SK-N-SH (cell line): ENCODE measurements around the gene MAN2B1. TPM values are rescaled to one million over a fixed set of nuclear protein-coding genes. Genes with fewer than 3 reads are reported as not detected.

Source experiments
- CTCF ChIA-PET: fragments of 300-600, 350-600 bp; formaldehyde crosslinking; extraction: SDS; loops from one replicate; lab custom pipeline; 2021; lab: Yijun Ruan, JAX
- POLR2A ChIA-PET: fragments of 350-600 bp; sonication (Branson Sonifier 250); formaldehyde crosslinking; extraction: SDS; loops from one replicate; lab custom pipeline; 2020; ENCODE audit warnings: antibody characterized with exemption, inconsistent platforms; lab: Yijun Ruan, JAX
- DNase-seq: peaks from one replicate; pipeline ENCODE4 v3.0.0; 2012
- H2AFZ ChIP-seq: fragments of 200-600 bp; sonication (generic); 2 replicates; pipeline ENCODE4 v1.8.1; 2016; ENCODE audit warnings: antibody characterized with exemption, mild to moderate bottlenecking, low read depth
- H3F3A ChIP-seq: fragments of 200-600 bp; sonication (generic); replicated peaks from 2 replicates; pipeline ENCODE3; 2016; ENCODE audit warnings: antibody characterized with exemption, mild to moderate bottlenecking; ENCODE audit not compliant: insufficient read depth
- H3K27ac ChIP-seq, 2 experiments: fragments of 200-500 bp in 1 of 2; fragments of 200-600 bp in 1 of 2; sonication (Bioruptor generic) in 1 of 2; sonication (generic), shearing (Covaris generic) in 1 of 2; 2 replicates each; pipeline versions ENCODE4 v1.5.1 to v1.6.1; 2014 to 2016; ENCODE audit warnings: low read depth in 2 of 2, inconsistent platforms in 1 of 2, low read length in 1 of 2, mild to moderate bottlenecking in 1 of 2, mixed read lengths in 1 of 2
- H3K27me3 ChIP-seq: fragments of 200-600 bp; sonication (generic), shearing (Covaris generic); 2 replicates; pipeline ENCODE4 v1.6.1; 2016; ENCODE audit warnings: mixed run types; ENCODE audit not compliant: insufficient read depth
- H3K36me3 ChIP-seq, 2 experiments: fragments of 200-500 bp in 1 of 2; fragments of 200-600 bp in 1 of 2; sonication (Bioruptor generic) in 1 of 2; sonication (generic) in 1 of 2; replicated peaks in 1 of 2; 2 replicates each; pipeline versions ENCODE3 to v1.5.1; 2014 to 2016; ENCODE audit warnings: low read length in 1 of 2, mild to moderate bottlenecking in 1 of 2; ENCODE audit not compliant: insufficient read depth in 2 of 2, control insufficient read depth in 1 of 2
- H3K4me1 ChIP-seq, 2 experiments: fragments of 200-500 bp in 1 of 2; fragments of 200-600 bp in 1 of 2; sonication (Bioruptor generic) in 1 of 2; sonication (generic), shearing (Covaris generic) in 1 of 2; 2 replicates each; pipeline versions ENCODE4 v1.5.1 to v1.6.1; 2014 to 2016; ENCODE audit warnings: low read depth in 1 of 2, low read length in 1 of 2, mixed run types in 1 of 2; ENCODE audit not compliant: insufficient read depth in 2 of 2, control insufficient read depth in 1 of 2
- H3K4me2 ChIP-seq: fragments of 200-600 bp; sonication (generic), shearing (Covaris generic); 2 replicates; pipeline ENCODE4 v1.6.1; 2017; ENCODE audit warnings: mixed run types
- H3K4me3 ChIP-seq, 2 experiments: fragments of 200-500 bp in 1 of 2; fragments of 200-600 bp in 1 of 2; sonication (Bioruptor generic) in 1 of 2; sonication (generic), shearing (Covaris generic) in 1 of 2; 2 replicates each; pipeline versions ENCODE4 v1.5.1 to v1.8.1; 2014 to 2016; ENCODE audit warnings: low read depth in 2 of 2, inconsistent platforms in 1 of 2, low read length in 1 of 2, mild to moderate bottlenecking in 1 of 2, mixed read lengths in 1 of 2, moderate library complexity in 1 of 2
- H3K79me2 ChIP-seq: fragments of 200-600 bp; sonication (generic); 2 replicates; pipeline ENCODE4 v1.8.1; 2017; ENCODE audit warnings: mild to moderate bottlenecking; ENCODE audit not compliant: insufficient read depth
- H3K9ac ChIP-seq: fragments of 200-600 bp; sonication (generic); 2 replicates; pipeline ENCODE4 v1.6.1; 2017; ENCODE audit warnings: mixed run types
- H3K9me2 ChIP-seq: fragments of 200-600 bp; sonication (generic); 2 replicates; pipeline ENCODE4 v1.6.1; 2017; ENCODE audit warnings: mixed run types
- H3K9me3 ChIP-seq: fragments of 200-600 bp; sonication (generic); 2 replicates; pipeline ENCODE4 v1.6.1; 2017; ENCODE audit warnings: mixed run types, mild to moderate bottlenecking, moderate library complexity
- H4K20me1 ChIP-seq: fragments of 200-600 bp; sonication (generic); 2 replicates; pipeline ENCODE4 v1.6.1; 2017; ENCODE audit warnings: mild to moderate bottlenecking, mixed run types; ENCODE audit not compliant: insufficient read depth
- EZH2phosphoT487 ChIP-seq: fragments of 200-600 bp; sonication (generic); IDR thresholded peaks from 2 replicates; pipeline ENCODE4 v1.6.1; 2017; ENCODE audit warnings: low read depth, mixed run types, mild to moderate bottlenecking, antibody characterized with exemption, moderate library complexity, borderline replicate concordance
- FOSL2 ChIP-seq: IDR thresholded peaks from 2 replicates; pipeline ENCODE4 v1.4.0; 2012; ENCODE audit warnings: low read depth, mild to moderate bottlenecking, moderate library complexity, borderline replicate concordance
- FOXM1 ChIP-seq: IDR thresholded peaks from 2 replicates; pipeline ENCODE4 v1.4.0; 2012; ENCODE audit warnings: low read depth, mild to moderate bottlenecking
- SIN3A ChIP-seq: IDR thresholded peaks from 2 replicates; pipeline ENCODE4 v1.6.1; 2012; ENCODE audit warnings: low read depth, mild to moderate bottlenecking, low read length, moderate library complexity, borderline replicate concordance
- SMC3 ChIP-seq: IDR thresholded peaks from 2 replicates; pipeline ENCODE4 v1.6.1; 2012; ENCODE audit warnings: low read depth, low read length, improper control_type of control experiment
- YY1 ChIP-seq: IDR thresholded peaks from 2 replicates; pipeline ENCODE4 v1.4.0; 2012; ENCODE audit warnings: low read depth, mild to moderate bottlenecking
- WGBS: methylation state at CpG from one replicate; pipeline ENCODE4 v1.1.6; 2017; ENCODE audit warnings: low lambda C conversion rate; 5-methylcytosine and 5-hydroxymethylcytosine counted together
- polyA plus RNA-seq, 3 experiments: library from polyadenylated mRNA; depleted of rRNA; stranded (reverse); fragments of >200 nt; gene quantifications; 2 replicates each; pipeline ENCODE4 v1.2.3, GENCODE V29; 2012
- TF ChIP-seq, protein P1 (sequence below): IDR thresholded peaks from 2 replicates; pipeline ENCODE4; 2012
- TF ChIP-seq, protein P2 (sequence below): IDR thresholded peaks from 2 replicates; pipeline ENCODE4 v1.4.0; 2012; ENCODE audit warnings: low read depth

Gene MAN2B1
- polyA plus RNA-seq, 1 of the 3 experiments (the other 2 are of a cell fraction), result 47.0 TPM

GRCh38 chr19:12695997-12696365, 29.4 kb upstream of the MAN2B1 start:
- no peaks in the 10 kb centered on the region; the same call in 1 of the 2 replicates for H3K79me2 ChIP-seq
- peak; percentile 59 for DNase-seq
- H3K4me2 ChIP-seq, result peak overlapping the region; percentile 81
- no peaks in the 10 kb centered on the region for H3K27me3 ChIP-seq
- peak overlapping the region; percentile 68 for H3K9ac ChIP-seq
- H2AFZ ChIP-seq, result peak overlapping the region; percentile 89
- no peaks in the 10 kb centered on the region for H3K9me2 ChIP-seq
- H3K36me3 ChIP-seq, result peaks cover 15 to 17% of the 10 kb centered on the region in 2 experiments
- H3K4me1 ChIP-seq, result peaks cover 0 to 16% of the 10 kb centered on the region in 2 experiments; a peak in 2 of 4 replicates
- H3F3A ChIP-seq, result peaks cover 33% of the 10 kb centered on the region
- H4K20me1 ChIP-seq, result no peaks in the 10 kb centered on the region
- peak overlapping the region; percentile 81 to 89 for H3K4me3 ChIP-seq
- TF ChIP-seq SMC3 (no peak), YY1 (no peak)
- TF ChIP-seq, protein P1, sequence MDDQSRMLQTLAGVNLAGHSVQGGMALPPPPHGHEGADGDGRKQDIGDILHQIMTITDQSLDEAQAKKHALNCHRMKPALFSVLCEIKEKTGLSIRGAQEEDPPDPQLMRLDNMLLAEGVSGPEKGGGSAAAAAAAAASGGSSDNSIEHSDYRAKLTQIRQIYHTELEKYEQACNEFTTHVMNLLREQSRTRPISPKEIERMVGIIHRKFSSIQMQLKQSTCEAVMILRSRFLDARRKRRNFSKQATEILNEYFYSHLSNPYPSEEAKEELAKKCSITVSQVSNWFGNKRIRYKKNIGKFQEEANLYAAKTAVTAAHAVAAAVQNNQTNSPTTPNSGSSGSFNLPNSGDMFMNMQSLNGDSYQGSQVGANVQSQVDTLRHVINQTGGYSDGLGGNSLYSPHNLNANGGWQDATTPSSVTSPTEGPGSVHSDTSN, result no peak
- TF ChIP-seq, protein P2, sequence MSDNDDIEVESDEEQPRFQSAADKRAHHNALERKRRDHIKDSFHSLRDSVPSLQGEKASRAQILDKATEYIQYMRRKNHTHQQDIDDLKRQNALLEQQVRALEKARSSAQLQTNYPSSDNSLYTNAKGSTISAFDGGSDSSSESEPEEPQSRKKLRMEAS, result no peak
- peak overlapping the region in 1 of 2 experiments; percentile 83; a peak in 2 of 4 replicates for H3K27ac ChIP-seq
- ChIA-PET POLR2A (interaction anchor here (0.6 to 1.9 kb wide), 8 partner anchors 10 to 117 kb away, joined by 3 to 5 read pairs (median 4); partner anchors contain the start of genes DHPS, MAN2B1 and WDR83), CTCF (interaction anchor here (0.9 to 2.9 kb wide), 7 partner anchors 10 to 152 kb away, joined by 4 to 11 read pairs (median 4); no protein-coding TSS in a partner anchor)
- no peaks in the 10 kb centered on the region for H3K9me3 ChIP-seq
- WGBS, result no CpG with 5 or more reads among the region's 36 CpGs

GRCh38 chr19:12695514-12695913, 29.0 kb upstream of the MAN2B1 start:
- peak overlapping the region; percentile 68 for H3K9ac ChIP-seq

More at GRCh38 chr19:12695514-12695913, 29.0 kb upstream of the MAN2B1 start:
- H3K4me3 ChIP-seq, result peak overlapping the region; percentile 81 to 89
- WGBS, result 20% methylated on average over 1 of the region's 1 CpG
- H3K9me3 ChIP-seq, result no peaks in the 10 kb centered on the region
- H3K79me2 ChIP-seq, result no peaks in the 10 kb centered on the region; the same call in 1 of the 2 replicates
- H4K20me1 ChIP-seq, result no peaks in the 10 kb centered on the region
- H2AFZ ChIP-seq, result no peak overlapping the region
- POLR2A ChIA-PET, result interaction anchor here (0.6 to 1.9 kb wide), 5 partner anchors 13 to 116 kb away, joined by 3 to 5 read pairs (median 4); partner anchors contain the start of genes DHPS, MAN2B1 and WDR83
- peaks cover 13 to 15% of the 10 kb centered on the region in 2 experiments for H3K36me3 ChIP-seq
- H3F3A ChIP-seq, result peaks cover 33% of the 10 kb centered on the region
- H3K9me2 ChIP-seq, result no peaks in the 10 kb centered on the region
- TF ChIP-seq, protein P1, result no peak
- TF ChIP-seq EZH2phosphoT487 (no peak), SIN3A (no peak), FOSL2 (no peak), FOXM1 (no peak)
- TF ChIP-seq, all 33 proteins: peak for 0
- peaks cover 0 to 16% of the 10 kb centered on the region in 2 experiments; a peak in 2 of 4 replicates for H3K4me1 ChIP-seq
- peak overlapping the region; percentile 81 for H3K4me2 ChIP-seq
- CTCF ChIA-PET, result interaction anchor here (0.9 to 2.9 kb wide), 6 partner anchors 10 to 152 kb away, joined by 3 to 11 read pairs (median 6); no protein-coding TSS in a partner anchor
- H3K27me3 ChIP-seq, result no peaks in the 10 kb centered on the region
- H3K27ac ChIP-seq, result no peak overlapping the region
- DNase-seq, result no peak
